Activated CD8-positive, alpha-beta memory T cell treated with anti-CD3 and anti-CD28 coated beads for 48 hours (primary cell): Measurements from ENCODE around the gene CMTM3.
"Not testable (repeated sequence)": the region's sequence is repeated elsewhere in the genome, so short reads cannot be mapped to it uniquely, and the experiment has no call there.

Experiments used
- DNase-seq, 3 experiments: peaks; one replicate each; pipeline ENCODE4 v3.0.0-alpha.2; 2020; ENCODE audit warnings: low read depth in 2 of 3, low spot score in 2 of 3

The CMTM3 gene

GRCh38 chr16:66660422-66661209, 56.1 kb downstream of the CMTM3 start:
- DNase-seq: no peak

- no peak for DNase-seq
Observed at GRCh38 chr16:66661210-66661560, 56.7 kb downstream of the CMTM3 start.

- not testable (repeated sequence) for DNase-seq
Observed at GRCh38 chr16:66661671-66662346, 57.3 kb downstream of the CMTM3 start.

DNA sequence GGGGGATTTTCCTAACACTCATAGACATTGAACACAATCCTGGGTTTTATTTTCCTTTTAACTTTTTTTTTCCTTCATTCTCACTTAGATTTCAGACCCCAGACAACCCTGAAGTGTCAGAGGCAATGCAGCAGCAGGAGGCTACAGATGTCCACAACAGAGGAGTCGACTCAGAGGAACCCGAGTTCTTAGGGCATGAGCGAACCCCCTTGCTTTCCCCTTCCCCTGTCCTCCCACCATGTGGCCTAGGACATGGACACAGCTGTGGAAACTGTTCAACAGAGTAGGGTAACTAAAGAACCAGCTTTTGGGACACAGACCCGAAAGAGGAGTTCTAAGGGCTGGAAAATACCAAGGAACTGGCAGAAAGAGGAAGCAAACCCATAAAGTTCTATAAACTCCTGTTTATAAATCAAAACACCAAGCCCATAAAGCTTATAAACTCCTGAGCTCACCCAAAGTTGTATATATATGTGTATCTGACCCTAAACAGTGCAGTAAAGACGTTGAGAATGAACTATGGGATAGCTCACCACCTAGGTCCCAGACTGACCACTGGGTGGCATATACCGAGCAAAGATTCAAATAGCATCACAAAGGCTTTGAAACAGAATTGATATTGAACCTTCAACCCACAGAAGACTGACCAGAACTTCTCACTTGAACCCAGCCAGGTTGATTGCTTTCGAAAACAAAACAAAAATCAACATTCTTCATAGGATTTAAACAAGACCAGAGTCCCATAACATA, 58.1 kb downstream of the CMTM3 start:
- DNase-seq: no peak
